Sigmoid colon (tissue), 4 donors: ENCODE data around the gene DENND2A.

Experiments used
- POLR2A ChIP-seq, 2 donors: fragments of 450-650 bp; IDR thresholded peaks; one replicate each; pipeline ENCODE4 v1.6.1; 2016; ENCODE audit warnings: antibody characterized with exemption in 2 of 2, mild to moderate bottlenecking in 2 of 2, moderate library complexity in 2 of 2
- POLR2AphosphoS5 ChIP-seq, 4 donors: sonication (generic); formaldehyde crosslinking; IDR thresholded peaks; one replicate each; pipeline ENCODE4 v1.6.1; 2017; ENCODE audit warnings: antibody characterized with exemption in 4 of 4
- TF ChIP-seq, protein P1 (sequence below), 4 experiments: fragments of 450-650 bp in 3 of 4; fragments of 200-600 bp in 1 of 4; IDR thresholded peaks; one replicate each; pipeline ENCODE4 v1.5.1; 2016 to 2019; ENCODE audit warnings: antibody characterized with exemption in 4 of 4, mild to moderate bottlenecking in 3 of 4, moderate library complexity in 2 of 4

DNA sequence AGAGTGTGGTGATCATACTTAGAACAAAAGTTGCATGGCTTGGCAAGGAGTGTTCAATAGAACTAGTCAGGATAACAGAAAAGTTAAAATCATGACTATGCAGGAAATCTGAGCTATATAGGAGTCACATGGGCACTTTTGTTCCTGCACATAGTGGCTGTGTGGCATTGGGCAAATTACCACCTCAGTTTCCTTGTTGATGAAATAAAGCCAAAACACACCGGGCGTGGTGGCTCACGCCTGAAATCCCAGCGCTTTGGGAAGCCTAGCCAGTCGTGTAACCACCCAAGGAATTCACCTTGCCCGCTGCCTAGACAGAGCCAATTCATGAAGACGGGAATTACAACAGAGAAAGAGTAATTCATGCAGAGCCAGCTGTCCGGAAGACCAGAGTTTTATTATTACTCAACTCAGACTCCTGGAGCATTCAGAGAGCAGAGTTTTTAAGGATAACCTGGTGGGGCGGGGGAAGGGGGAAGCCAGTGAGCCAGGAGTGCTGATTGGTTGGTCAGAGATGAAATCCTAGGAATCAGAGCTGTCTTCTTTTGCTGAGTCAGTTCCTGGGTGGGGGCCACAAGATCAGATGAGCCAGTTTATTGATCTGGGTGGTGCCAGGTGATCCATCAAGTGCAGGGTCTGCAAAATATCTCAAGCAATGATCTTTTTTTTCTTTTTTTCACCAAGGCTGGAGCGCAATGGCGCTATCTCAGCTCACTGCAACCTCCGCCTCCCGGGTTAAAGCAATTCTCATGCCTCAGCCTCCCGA is 154.9 kb downstream of the DENND2A start:
- no peak for TF ChIP-seq POLR2A (IDR thresholded peaks at IDR 0.05)
- TF ChIP-seq, protein P1, sequence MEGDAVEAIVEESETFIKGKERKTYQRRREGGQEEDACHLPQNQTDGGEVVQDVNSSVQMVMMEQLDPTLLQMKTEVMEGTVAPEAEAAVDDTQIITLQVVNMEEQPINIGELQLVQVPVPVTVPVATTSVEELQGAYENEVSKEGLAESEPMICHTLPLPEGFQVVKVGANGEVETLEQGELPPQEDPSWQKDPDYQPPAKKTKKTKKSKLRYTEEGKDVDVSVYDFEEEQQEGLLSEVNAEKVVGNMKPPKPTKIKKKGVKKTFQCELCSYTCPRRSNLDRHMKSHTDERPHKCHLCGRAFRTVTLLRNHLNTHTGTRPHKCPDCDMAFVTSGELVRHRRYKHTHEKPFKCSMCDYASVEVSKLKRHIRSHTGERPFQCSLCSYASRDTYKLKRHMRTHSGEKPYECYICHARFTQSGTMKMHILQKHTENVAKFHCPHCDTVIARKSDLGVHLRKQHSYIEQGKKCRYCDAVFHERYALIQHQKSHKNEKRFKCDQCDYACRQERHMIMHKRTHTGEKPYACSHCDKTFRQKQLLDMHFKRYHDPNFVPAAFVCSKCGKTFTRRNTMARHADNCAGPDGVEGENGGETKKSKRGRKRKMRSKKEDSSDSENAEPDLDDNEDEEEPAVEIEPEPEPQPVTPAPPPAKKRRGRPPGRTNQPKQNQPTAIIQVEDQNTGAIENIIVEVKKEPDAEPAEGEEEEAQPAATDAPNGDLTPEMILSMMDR (IDR thresholded peaks at IDR 0.05), result no peak
- TF ChIP-seq POLR2AphosphoS5 (IDR thresholded peaks at IDR 0.05), result no peak
